Endothelial cell of umbilical vein (primary cell): ENCODE measurements around the gene CNKSR3. TPM values are rescaled to one million over a fixed set of nuclear protein-coding genes. Genes with fewer than 3 reads are reported as not detected.

Experiments used
- BruUV-seq: library from RNA; stranded (reverse); fragments of 400-500 nt; replicated peaks from 2 replicates; lab custom pipeline; 2021; lab: Mats Ljungman, UMichigan
- CTCF ChIA-PET: fragments of 300-600, 350-600 bp; sonication (Branson Sonifier 250); formaldehyde crosslinking; loops from one replicate; lab custom pipeline; 2021; ENCODE audit warnings: antibody characterized with exemption, inconsistent platforms; lab: Charles Lee
- POLR2A ChIA-PET: fragments of 300-600, 350-600 bp; sonication (Branson Sonifier 250); formaldehyde crosslinking; loops from one replicate; lab custom pipeline; 2021; ENCODE audit warnings: antibody characterized with exemption, inconsistent platforms; lab: Charles Lee
- DNase-seq: peaks from one replicate; pipeline ENCODE4 v3.0.0-alpha.2; 2011; ENCODE audit warnings: low read depth, low spot score
- FAIRE-seq: peaks from 2 replicates; lab custom pipeline; 2011; peaks lifted over from hg19 to GRCh38; lab: Jason Lieb, UNC
- H2AFZ ChIP-seq: 2 replicates; pipeline ENCODE4 v1.6.0; 2012; ENCODE audit warnings: low read depth, low read length, control low read depth, inconsistent platforms
- H3K27ac ChIP-seq: 2 replicates; pipeline ENCODE4 v1.5.1; 2011; ENCODE audit warnings: low read depth, mild to moderate bottlenecking, control low read depth, low read length, moderate library complexity; ENCODE audit not compliant: insufficient read depth
- H3K27me3 ChIP-seq, 2 experiments: 2 replicates each; pipeline versions ENCODE4 v1.6.0 to v1.6.1; 2011; ENCODE audit warnings: low read length in 2 of 2, mixed read lengths in 1 of 2; ENCODE audit not compliant: control insufficient read depth in 2 of 2, insufficient read depth in 2 of 2
- H3K36me3 ChIP-seq, 2 experiments: 2 replicates in 1 of 2; 3 replicates in 1 of 2; pipeline ENCODE4 v1.5.1; 2011; ENCODE audit warnings: low read length in 2 of 2, mild to moderate bottlenecking in 1 of 2, moderate library complexity in 1 of 2; ENCODE audit not compliant: control insufficient read depth in 2 of 2, insufficient read depth in 2 of 2; ENCODE audit errors: extremely low read depth in 1 of 2
- H3K4me1 ChIP-seq: 3 replicates; pipeline ENCODE4 v1.5.1; 2011; ENCODE audit warnings: mild to moderate bottlenecking, low read length; ENCODE audit not compliant: control insufficient read depth, insufficient read depth; ENCODE audit errors: extremely low read depth
- H3K4me2 ChIP-seq: 2 replicates; pipeline ENCODE4 v1.6.1; 2011; ENCODE audit warnings: low read length, control low read depth, mixed read lengths; ENCODE audit not compliant: insufficient read depth
- H3K4me3 ChIP-seq, 3 experiments: fragments of 200-600 bp in 1 of 3; sonication (generic), shearing (Covaris generic) in 1 of 3; replicated peaks in 1 of 3; 2 replicates each; pipeline ENCODE4 v1.5.1; 2011 to 2016; ENCODE audit warnings: control low read depth in 3 of 3, low read length in 3 of 3, mild to moderate bottlenecking in 2 of 3, inconsistent platforms in 1 of 3, low read depth in 1 of 3, moderate library complexity in 1 of 3; ENCODE audit not compliant: insufficient read depth in 1 of 3
- H3K79me2 ChIP-seq: 2 replicates; pipeline ENCODE4 v1.6.0; 2012; ENCODE audit warnings: low read length, inconsistent platforms; ENCODE audit not compliant: control insufficient read depth, insufficient read depth
- H3K9ac ChIP-seq: replicated peaks from 2 replicates; pipeline ENCODE3; 2011; ENCODE audit warnings: low read length, control low read depth; ENCODE audit not compliant: insufficient read depth; ENCODE audit errors: extremely low read depth
- H3K9me1 ChIP-seq: replicated peaks from 3 replicates; pipeline ENCODE4 v1.6.0; 2011; ENCODE audit warnings: mild to moderate bottlenecking, low read length; ENCODE audit not compliant: control insufficient read depth, insufficient read depth; ENCODE audit errors: extremely low read depth
- H3K9me3 ChIP-seq: replicated peaks from 2 replicates; pipeline ENCODE4 v1.5.1; 2012; ENCODE audit warnings: low read length, inconsistent platforms; ENCODE audit not compliant: control insufficient read depth, insufficient read depth
- H4K20me1 ChIP-seq: replicated peaks from 2 replicates; pipeline ENCODE3; 2011; ENCODE audit warnings: mild to moderate bottlenecking, low read length; ENCODE audit not compliant: control insufficient read depth, insufficient read depth; ENCODE audit errors: extremely low read depth
- CTCF ChIP-seq, 2 donors: IDR thresholded peaks; 1 replicate in 1 of 2; 2 replicates in 1 of 2; pipeline ENCODE4 v1.5.1; 2011; ENCODE audit warnings: low read length in 2 of 2, mild to moderate bottlenecking in 2 of 2, moderate library complexity in 2 of 2, control low read depth in 1 of 2, inconsistent platforms in 1 of 2, low read depth in 1 of 2; ENCODE audit not compliant: insufficient read depth in 1 of 2; ENCODE audit errors: extremely low read depth in 1 of 2
- EZH2 ChIP-seq: IDR thresholded peaks from 2 replicates; pipeline ENCODE4 v1.6.1; 2012; ENCODE audit warnings: borderline replicate concordance, low read depth, mild to moderate bottlenecking, moderate library complexity, low read length, inconsistent platforms; ENCODE audit not compliant: severe bottlenecking
- FOS ChIP-seq: IDR thresholded peaks from 2 replicates; pipeline ENCODE4 v1.6.1; 2011; ENCODE audit warnings: mild to moderate bottlenecking, low read length, moderate library complexity, borderline replicate concordance; ENCODE audit not compliant: insufficient read depth
- GATA2 ChIP-seq: IDR thresholded peaks from 2 replicates; pipeline ENCODE4 v1.7.0; 2011; ENCODE audit warnings: low read depth, mild to moderate bottlenecking, moderate library complexity, mixed read lengths, low read length; ENCODE audit not compliant: insufficient read length, insufficient read depth
- JUN ChIP-seq: IDR thresholded peaks from 2 replicates; pipeline ENCODE4 v1.6.1; 2011; ENCODE audit warnings: borderline replicate concordance, low read depth; ENCODE audit not compliant: insufficient read length, insufficient read depth
- MAX ChIP-seq: IDR thresholded peaks from 2 replicates; pipeline ENCODE4 v1.6.1; 2011; ENCODE audit not compliant: insufficient read depth, insufficient read length
- MYC ChIP-seq: IDR thresholded peaks from one replicate; pipeline ENCODE4 v1.6.1; 2011; ENCODE audit warnings: mild to moderate bottlenecking, low read depth, low read length
- POLR2A ChIP-seq: IDR thresholded peaks from 2 replicates; pipeline ENCODE4 v1.6.1; 2012; ENCODE audit warnings: low read depth, mild to moderate bottlenecking, control low read depth, low read length
- POLR2AphosphoS5 ChIP-seq: IDR thresholded peaks from 2 replicates; pipeline ENCODE4 v1.6.1; 2012; ENCODE audit warnings: low read depth, mild to moderate bottlenecking, control low read depth, low read length, moderate library complexity; ENCODE audit not compliant: insufficient read depth
- dilution Hi-C: fragments of 300-500 bp; cut with MboI; formaldehyde crosslinking; loops from one replicate; pipeline ENCODE4 v1.15.0; 2019; ENCODE audit warnings: low sequenced_read_pairs; ENCODE audit not compliant: extremely low pct_ligation_motif_present
- intact Hi-C: fragments of 100-400 bp; cut with micrococcal nuclease; formaldehyde crosslinking; loops from one replicate; pipeline ENCODE4 v1.10.0; 2022
- polyA plus RNA-seq, 4 experiments: library from polyadenylated mRNA; depleted of rRNA in 3 of 4; stranded (reverse) in 3 of 4; unstranded in 1 of 4; fragments of >200 nt; gene quantifications; 2 replicates each; pipeline versions ENCODE4 v1.2.1 to v1.2.3, GENCODE V29; 2011 to 2012; ENCODE audit warnings: missing spikeins in 1 of 4
- total RNA-seq: library from RNA; stranded (reverse); gene quantifications from 2 replicates; pipeline ENCODE4 v1.2.3, GENCODE V29; 2021

Gene CNKSR3
- total and polyA plus RNA-seq, 2 donors (not counting 3 experiments of a cell fraction or from before 2014, with no cell fraction given) = 2.3 to 15.6 TPM

GRCh38 chr6:154457881-154458284, 52.6 kb downstream of the CNKSR3 start:
- H3K27ac ChIP-seq = no peak overlapping the region
- FAIRE-seq = no peak
- DNase-seq = no peak
- no peaks in the 10 kb centered on the region for H3K4me1 ChIP-seq
- H3K4me2 ChIP-seq = no peak overlapping the region
- dilution Hi-C loops = no loop called here
- H3K27me3 ChIP-seq = no peaks in the 10 kb centered on the region
- no peak overlapping the region for H3K9ac ChIP-seq
- BruUV-seq = no TSS peak
- H3K9me1 ChIP-seq = no peaks in the 10 kb centered on the region
- intact Hi-C loops = no loop called here
- H3K4me3 ChIP-seq = no peak overlapping the region
- ChIA-PET POLR2A (no interaction called here), CTCF (interaction anchor here (3.0 kb wide), 1 partner anchor 11 kb away, joined by 9 read pairs; no protein-coding TSS in a partner anchor)
- TF ChIP-seq MAX = no peak
- no peak for TF ChIP-seq POLR2AphosphoS5
- no peak for TF ChIP-seq FOS
- no peak for TF ChIP-seq JUN
- TF ChIP-seq EZH2 = no peak
- no peak for TF ChIP-seq GATA2
- no peak for TF ChIP-seq CTCF (IDR thresholded peaks at IDR 0.05; ENCODE audit: extremely low read depth in 1 of 2, insufficient read depth in 1 of 2, low read depth in 1 of 2, low read length in 2 of 2)
- no peak for TF ChIP-seq POLR2A
- TF ChIP-seq MYC = no peak
- no peaks in the 10 kb centered on the region for H3K9me3 ChIP-seq
- no peaks in the 10 kb centered on the region for H3K36me3 ChIP-seq
- H4K20me1 ChIP-seq = peaks cover 2% of the 10 kb centered on the region
- no peaks in the 10 kb centered on the region for H3K79me2 ChIP-seq
- H2AFZ ChIP-seq = no peak overlapping the region
